K562 (cell line): Measurements from ENCODE around the gene UNKL. TPM values are rescaled to one million over a fixed set of nuclear protein-coding genes. Genes with fewer than 3 reads are reported as not detected.
A peak's percentile ranks its signal among the peaks of the same experiment; 100 is the strongest.

ENCODE experiments used
- ATAC-seq: fragments of 200-7000 bp; cut with Tn5 transposase; 3 replicates; pipeline ENCODE4 v1.9.1; 2020; ENCODE audit warnings: moderate library complexity
- BruUV-seq: library from RNA; stranded (reverse); fragments of 400-500 nt; replicated peaks from 2 replicates; lab custom pipeline; 2021; lab: Mats Ljungman, UMichigan
- CTCF ChIA-PET: fragments of 300-600 bp; formaldehyde crosslinking; extraction: SDS; loops from one replicate; lab custom pipeline; 2021; ENCODE audit warnings: low intra/inter-chr PET ratio; lab: Yijun Ruan, JAX
- POLR2A ChIA-PET: fragments of 300-600, 350-650 bp; sonication (Branson Sonifier 250); formaldehyde crosslinking; extraction: SDS; loops from one replicate; lab custom pipeline; 2021; ENCODE audit warnings: antibody characterized with exemption, inconsistent platforms; lab: Yijun Ruan, JAX
- DNase-seq, 4 experiments: peaks; one replicate each; pipeline versions ENCODE4 v3.0.0 to v3.0.0-alpha.2; 2011 to 2018; ENCODE audit warnings: low spot score in 3 of 4, mixed read lengths in 3 of 4; ENCODE audit errors: extremely low read depth in 1 of 4
- FAIRE-seq: peaks from 2 replicates; lab custom pipeline; 2011; peaks lifted over from hg19 to GRCh38; lab: Jason Lieb, UNC
- H2AFZ ChIP-seq: 2 replicates; pipeline ENCODE4 v1.6.0; 2011; ENCODE audit warnings: low read depth, low read length, control low read depth, inconsistent platforms
- H3K27ac ChIP-seq: fragments of 200-600 bp; 3 replicates; pipeline ENCODE4 v1.8.0; 2011; ENCODE audit warnings: low read depth, mild to moderate bottlenecking, control low read depth, inconsistent platforms, low read length, moderate library complexity, mixed read lengths; ENCODE audit errors: extremely low read depth
- H3K27me3 ChIP-seq, 2 experiments: fragments of 300-600 bp in 1 of 2; 2 replicates in 1 of 2; 3 replicates in 1 of 2; pipeline versions ENCODE4 v1.6.0 to v1.8.0; 2011; ENCODE audit warnings: inconsistent platforms in 2 of 2, low read length in 2 of 2, mild to moderate bottlenecking in 1 of 2, mixed read lengths in 1 of 2, moderate library complexity in 1 of 2; ENCODE audit not compliant: control insufficient read depth in 2 of 2, insufficient read depth in 2 of 2
- H3K36me3 ChIP-seq: fragments of 300-600 bp; 3 replicates; pipeline ENCODE4 v1.8.0; 2011; ENCODE audit warnings: mild to moderate bottlenecking, low read length, inconsistent platforms; ENCODE audit not compliant: control insufficient read depth, insufficient read depth
- H3K4me1 ChIP-seq, 2 experiments: fragments of 200-600 bp in 1 of 2; replicated peaks in 1 of 2; 2 replicates in 1 of 2; 3 replicates in 1 of 2; pipeline versions ENCODE4 v1.5.1 to v1.8.0; 2011; ENCODE audit warnings: inconsistent platforms in 2 of 2, low read length in 2 of 2, mild to moderate bottlenecking in 1 of 2, mixed read lengths in 1 of 2, moderate library complexity in 1 of 2; ENCODE audit not compliant: control insufficient read depth in 2 of 2, insufficient read depth in 2 of 2
- H3K4me2 ChIP-seq: 2 replicates; pipeline ENCODE4 v1.6.1; 2011; ENCODE audit warnings: low read length, control low read depth, inconsistent platforms, mixed read lengths; ENCODE audit not compliant: insufficient read depth
- H3K4me3 ChIP-seq: fragments of 200-600 bp; sonication (generic), shearing (Covaris generic); 2 replicates; pipeline ENCODE4 v1.5.1; 2016; ENCODE audit warnings: control low read depth, inconsistent platforms
- H3K79me2 ChIP-seq: fragments of 200-600 bp; 3 replicates; pipeline ENCODE4 v1.8.0; 2011; ENCODE audit warnings: low read length, inconsistent platforms; ENCODE audit not compliant: control insufficient read depth, insufficient read depth
- H3K9ac ChIP-seq, 2 experiments: 2 replicates each; pipeline versions ENCODE4 v1.6.0 to v1.6.1; 2011; ENCODE audit warnings: low read depth in 2 of 2, low read length in 2 of 2, control low read depth in 1 of 2, inconsistent platforms in 1 of 2, mild to moderate bottlenecking in 1 of 2, mixed read lengths in 1 of 2; ENCODE audit not compliant: insufficient read depth in 1 of 2
- H3K9me1 ChIP-seq: one replicate; pipeline ENCODE4 v1.6.0; 2011; ENCODE audit warnings: inconsistent platforms, mild to moderate bottlenecking, low read length, moderate library complexity; ENCODE audit not compliant: control insufficient read depth, insufficient read depth
- H3K9me3 ChIP-seq: replicated peaks from 2 replicates; pipeline ENCODE4 v1.5.1; 2011; ENCODE audit warnings: low read depth, low read length, inconsistent platforms; ENCODE audit not compliant: control insufficient read depth, insufficient read depth
- H4K20me1 ChIP-seq: replicated peaks from 2 replicates; pipeline ENCODE4 v1.6.1; 2011; ENCODE audit warnings: low read length, inconsistent platforms, mixed read lengths; ENCODE audit not compliant: control insufficient read depth, insufficient read depth
- ZKSCAN8 ChIP-seq: fragments of 200-800 bp; sonication (Bioruptor generic); IDR thresholded peaks from 2 replicates; pipeline ENCODE4 v1.6.1; 2016; ENCODE audit warnings: missing genetic modification characterization, missing compliant biosample characterization
- ZNF609 ChIP-seq: sonication (generic); formaldehyde crosslinking; IDR thresholded peaks from 2 replicates; pipeline ENCODE4 v1.8.1; 2023; ENCODE audit warnings: missing genetic modification reagents, mild to moderate bottlenecking, borderline replicate concordance
- WGBS: fragments of 100-300 bp; shearing (Covaris generic); methylation state at CpG from one replicate; pipeline ENCODE4 v1.1.6; 2016; ENCODE audit warnings: low coverage, mixed read lengths; ENCODE audit not compliant: insufficient coverage; ENCODE audit errors: missing lambda C conversion rate; 5-methylcytosine and 5-hydroxymethylcytosine counted together
- in situ Hi-C: fragments of 300-500 bp; cut with MboI; formaldehyde crosslinking; loops from 4 replicates; pipeline ENCODE4 v1.15.0; 2018; ENCODE audit warnings: inconsistent platforms, mixed read lengths
- intact Hi-C: fragments of 100-400 bp; cut with micrococcal nuclease; formaldehyde crosslinking; loops from 2 replicates; pipeline ENCODE4 v1.14.2; 2022
- polyA plus RNA-seq, 8 experiments: library from polyadenylated mRNA; depleted of rRNA in 4 of 8; stranded (reverse) in 5 of 8; unstranded in 3 of 8; fragments of >200 nt; fragmentation: Nextera tagmentation in 2 of 8; fragmentation: Illumina TruSeq in 1 of 8; extraction: Ambion mirVana in 2 of 8; extraction: Trizol in 1 of 8; gene quantifications; 2 replicates each; pipeline versions ENCODE4 v1.2.1 to v1.2.3, GENCODE V29; 2011 to 2014; ENCODE audit warnings: inconsistent platforms in 1 of 8, missing spikeins in 1 of 8
- total RNA-seq, 7 experiments: library from RNA; depleted of rRNA in 6 of 7; stranded (reverse); fragments of >200 nt in 6 of 7; fragmentation: Illumina TruSeq in 2 of 7; extraction: Trizol in 2 of 7; gene quantifications; 2 replicates each; pipeline versions ENCODE4 v1.2.1 to v1.2.3, GENCODE V29; 2011 to 2021; ENCODE audit warnings: low replicate concordance in 1 of 7

The UNKL gene
- total and polyA plus RNA-seq, 9 of the 15 experiments (the other 6 are each of a cell fraction or from before 2014, with no cell fraction given), result 0.37 to 30.2 (median 5.1) TPM

GRCh38 chr16:1394367-1394951, 20.0 kb downstream of the UNKL start:
- no peaks in the 10 kb centered on the region for H3K79me2 ChIP-seq
- H3K36me3 ChIP-seq, result no peaks in the 10 kb centered on the region
- no peak for ATAC-seq
- no peaks in the 10 kb centered on the region for H3K27me3 ChIP-seq
- peaks cover 0 to 39% of the 10 kb centered on the region in 2 experiments; a peak in 2 of 5 replicates for H3K4me1 ChIP-seq
- intact Hi-C loops, result no loop called here
- H3K4me2 ChIP-seq, result no peak overlapping the region
- H3K4me3 ChIP-seq, result no peak overlapping the region
- no peaks in the 10 kb centered on the region for H4K20me1 ChIP-seq
- no peak for TF ChIP-seq ZNF609 (CRISPR knock-in tag)
- peak; percentile 93 for TF ChIP-seq ZKSCAN8 (CRISPR knock-in tag)
- TF ChIP-seq, all 486 proteins: peak for 1
- FAIRE-seq, result no peak
- ChIA-PET CTCF (no interaction called here), POLR2A (interaction anchor here (0.7 to 1.2 kb wide), 3 partner anchors 14 to 95 kb away, joined by 3 to 6 read pairs (median 3); no protein-coding TSS in a partner anchor)
- no peaks in the 10 kb centered on the region for H3K9me3 ChIP-seq
- BruUV-seq, result no TSS peak
- H3K27ac ChIP-seq, result no peak overlapping the region
- no peak overlapping the region for H2AFZ ChIP-seq
- H3K9me1 ChIP-seq, result no peaks in the 10 kb centered on the region
- 64% methylated on average over 15 of the region's 19 CpGs for WGBS
- in situ Hi-C loops, result no loop called here
- no peak overlapping the region for H3K9ac ChIP-seq
- no peak for DNase-seq
